ENCODE results near the gene TMEM132D. TPM values are rescaled to one million over a fixed set of nuclear protein-coding genes. Genes with fewer than 3 reads are reported as not detected.

TMEM132D gene
- total RNA-seq, 4 donors from 2014 or later, result 0.35 TPM; not detected in 3

GRCh38 chr12:129772501-129773493 lies 131.0 kb downstream of the TMEM132D start:
- Histone ChIP-seq H3K4me3 (no peak overlapping the region), H3K4me1 (no peaks in the 10 kb centered on the region), H3K27ac (no peak overlapping the region), H3K9me3 (no peaks in the 10 kb centered on the region), H3K36me3 (no peaks in the 10 kb centered on the region), H3K27me3 (no peaks in the 10 kb centered on the region)
- intact Hi-C loops (cut with DNase I; ENCODE audit: low total_unique reads), result no loop called here
- TF ChIP-seq CTCF (IDR thresholded peaks at IDR 0.05) (no peak), POLR2A (IDR thresholded peaks at IDR 0.05) (no peak)
- no peak for DNase-seq

- no peak overlapping the region for H3K27ac ChIP-seq
- TF ChIP-seq CTCF (IDR thresholded peaks at IDR 0.05) (no peak), POLR2A (IDR thresholded peaks at IDR 0.05) (no peak)
- no peaks in the 10 kb centered on the region for H3K36me3 ChIP-seq
- H3K9me3 ChIP-seq, result no peaks in the 10 kb centered on the region
- intact Hi-C loops (cut with DNase I; ENCODE audit: low total_unique reads), result no loop called here
- H3K4me3 ChIP-seq, result no peak overlapping the region
- no peaks in the 10 kb centered on the region for H3K4me1 ChIP-seq
- no peak for DNase-seq
- no peaks in the 10 kb centered on the region for H3K27me3 ChIP-seq
These were observed 132.6 kb downstream of the TMEM132D start for GRCh38 chr12:129771238-129771637.

GRCh38 chr12:129765719-129766118 lies 138.1 kb downstream of the TMEM132D start:
- Histone ChIP-seq H3K4me1 (no peaks in the 10 kb centered on the region), H3K27ac (no peak overlapping the region), H3K36me3 (no peaks in the 10 kb centered on the region), H3K4me3 (no peak overlapping the region), H3K27me3 (no peaks in the 10 kb centered on the region), H3K9me3 (no peaks in the 10 kb centered on the region)
- no peak for DNase-seq
- TF ChIP-seq POLR2A (IDR thresholded peaks at IDR 0.05) (no peak), CTCF (IDR thresholded peaks at IDR 0.05) (no peak)
- intact Hi-C loops (cut with DNase I; ENCODE audit: low total_unique reads), result no loop called here

GRCh38 chr12:129762436-129762835 lies 141.4 kb downstream of the TMEM132D start:
- no peaks in the 10 kb centered on the region for H3K9me3 ChIP-seq
- no peak for TF ChIP-seq CTCF (IDR thresholded peaks at IDR 0.05)

GRCh38 chr12:129753586-129753985 lies 150.2 kb downstream of the TMEM132D start:
- no peak for TF ChIP-seq POLR2A (IDR thresholded peaks at IDR 0.05)
- no peak for TF ChIP-seq CTCF (IDR thresholded peaks at IDR 0.05)
- intact Hi-C loops (cut with DNase I; ENCODE audit: low total_unique reads), result no loop called here

More at GRCh38 chr12:129762436-129762835, 141.4 kb downstream of the TMEM132D start:
- no peak for DNase-seq
- no peaks in the 10 kb centered on the region for H3K27me3 ChIP-seq
- no peaks in the 10 kb centered on the region for H3K36me3 ChIP-seq
- H3K4me1 ChIP-seq, result no peaks in the 10 kb centered on the region
- no peak overlapping the region for H3K4me3 ChIP-seq
- intact Hi-C loops (cut with DNase I; ENCODE audit: low total_unique reads), result no loop called here
- H3K27ac ChIP-seq, result no peak overlapping the region

More at GRCh38 chr12:129753586-129753985, 150.2 kb downstream of the TMEM132D start:
- Histone ChIP-seq H3K4me3 (no peak overlapping the region), H3K27me3 (no peaks in the 10 kb centered on the region), H3K9me3 (no peaks in the 10 kb centered on the region), H3K27ac (no peak overlapping the region), H3K36me3 (no peaks in the 10 kb centered on the region), H3K4me1 (no peaks in the 10 kb centered on the region)
- no peak for DNase-seq
